K562 (cell line): Measurements from ENCODE around the gene MAPRE2. TPM values are rescaled to one million over a fixed set of nuclear protein-coding genes. Genes with fewer than 3 reads are reported as not detected.

Experiments used
- ARID1B ChIP-seq: fragments of 450-650 bp; IDR thresholded peaks from 2 replicates; pipeline ENCODE4 v1.6.1; 2016; ENCODE audit warnings: antibody characterized with exemption, mild to moderate bottlenecking, inconsistent platforms
- BCL6 ChIP-seq: fragments of 250-450 bp; sonication (Bioruptor Pico); IDR thresholded peaks from 2 replicates; pipeline ENCODE4 v1.4.0; 2020
- CTBP1 ChIP-seq: fragments of 450-650 bp; IDR thresholded peaks from 2 replicates; pipeline ENCODE4 v1.6.1; 2016; ENCODE audit warnings: borderline replicate concordance
- ESRRB ChIP-seq: fragments of 250-450 bp; sonication (Bioruptor Pico); IDR thresholded peaks from 2 replicates; pipeline ENCODE4 v1.5.0; 2020; ENCODE audit warnings: mild to moderate bottlenecking, moderate library complexity, borderline replicate concordance
- ETS2 ChIP-seq: IDR thresholded peaks from 2 replicates; pipeline ENCODE4 v1.6.1; 2016; ENCODE audit warnings: borderline replicate concordance, missing genetic modification characterization, mild to moderate bottlenecking, moderate library complexity, missing compliant biosample characterization; ENCODE audit not compliant: poor library complexity, severe bottlenecking
- HMBOX1 ChIP-seq: sonication (generic); IDR thresholded peaks from 2 replicates; pipeline ENCODE4 v1.6.1; 2016
- NR2C2 ChIP-seq, 2 experiments: fragments of 200-800 bp in 1 of 2; sonication (Bioruptor generic) in 1 of 2; sonication (generic) in 1 of 2; formaldehyde crosslinking in 1 of 2; IDR thresholded peaks; 2 replicates each; pipeline versions ENCODE4 v1.6.1 to v1.8.0; 2016 to 2022; ENCODE audit warnings: mild to moderate bottlenecking in 1 of 2, missing compliant biosample characterization in 1 of 2, missing genetic modification characterization in 1 of 2, missing genetic modification reagents in 1 of 2
- POLR2A ChIP-seq: fragments of 450-650 bp; conservative IDR thresholded peaks from 2 replicates; pipeline ENCODE4 v1.6.1; 2016
- POLR2G ChIP-seq: fragments of 200-400 bp; formaldehyde crosslinking; IDR thresholded peaks from 2 replicates; pipeline ENCODE4 v1.6.1; 2017; ENCODE audit warnings: low read depth, mild to moderate bottlenecking, antibody characterized with exemption, low read length, moderate library complexity
- PREB ChIP-seq: sonication (generic); formaldehyde crosslinking; IDR thresholded peaks from 2 replicates; pipeline ENCODE4 v1.8.1; 2023; ENCODE audit warnings: mild to moderate bottlenecking, missing genetic modification reagents
- TRIM25 ChIP-seq: fragments of 450-650 bp; IDR thresholded peaks from 2 replicates; pipeline ENCODE4 v1.7.0; 2016; ENCODE audit warnings: borderline replicate concordance
- ZNF212 ChIP-seq: fragments of 450-650 bp; formaldehyde crosslinking; IDR thresholded peaks from 2 replicates; pipeline ENCODE4 v1.4.0; 2020; ENCODE audit warnings: mild to moderate bottlenecking
- ZNF507 ChIP-seq: conservative IDR thresholded peaks from 2 replicates; pipeline ENCODE4 v1.6.1; 2017; ENCODE audit warnings: missing genetic modification characterization, missing compliant biosample characterization
- polyA plus RNA-seq, 8 experiments: library from polyadenylated mRNA; depleted of rRNA in 4 of 8; stranded (reverse) in 5 of 8; unstranded in 3 of 8; fragments of >200 nt; fragmentation: Nextera tagmentation in 2 of 8; fragmentation: Illumina TruSeq in 1 of 8; extraction: Ambion mirVana in 2 of 8; extraction: Trizol in 1 of 8; gene quantifications; 2 replicates each; pipeline versions ENCODE4 v1.2.1 to v1.2.3, GENCODE V29; 2011 to 2014; ENCODE audit warnings: inconsistent platforms in 1 of 8, missing spikeins in 1 of 8
- total RNA-seq, 7 experiments: library from RNA; depleted of rRNA in 6 of 7; stranded (reverse); fragments of >200 nt in 6 of 7; fragmentation: Illumina TruSeq in 2 of 7; extraction: Trizol in 2 of 7; gene quantifications; 2 replicates each; pipeline versions ENCODE4 v1.2.1 to v1.2.3, GENCODE V29; 2011 to 2021; ENCODE audit warnings: low replicate concordance in 1 of 7

MAPRE2 gene
- total and polyA plus RNA-seq, 9 of the 15 experiments (the other 6 are each of a cell fraction or from before 2014, with no cell fraction given), result 32.3 to 70.7 (median 40.7) TPM

GRCh38 chr18:35095983-35096676, 54.9 kb downstream of the MAPRE2 start (continued):
- TF ChIP-seq CTBP1 (0 out of 2 replicates have a peak, but pooled peaks have one; percentile 46), ETS2 (tag) (no peak), NR2C2 (CRISPR knock-in tag; IDR thresholded peaks at IDR 0.05) (no peak), NR2C2 (tag; IDR thresholded peaks at IDR 0.05) (no peak), TRIM25 (no peak), ESRRB (CRISPR knock-in tag) (no peak), BCL6 (CRISPR knock-in tag) (no peak), ZNF212 (no peak), ZNF507 (no peak), HMBOX1 (peak; percentile 86), ARID1B (peak; percentile 30; the same call in 1 of the 2 replicates), POLR2G (no peak), PREB (CRISPR knock-in tag) (no peak), POLR2A (no peak)
- TF ChIP-seq, all 486 proteins: peak for 16
